ENCODE measurements around the gene LMBR1. TPM values are rescaled to one million over a fixed set of nuclear protein-coding genes. Genes with fewer than 3 reads are reported as not detected.
A peak's percentile ranks its signal among the peaks of the same experiment; 100 is the strongest.

The LMBR1 gene
- total and polyA plus RNA-seq, 2 of the 4 experiments (the other 2 are of a cell fraction) = 11.9 to 19.9 TPM

- H3K4me3 ChIP-seq (ENCODE audit: insufficient read depth, low read depth, low read length) = no peak overlapping the region
- H4K5ac ChIP-seq (ENCODE audit: low read depth, low read length) = no peak overlapping the region
- no peak overlapping the region for H3K27ac ChIP-seq (ENCODE audit: insufficient read depth, low read length)
- TF ChIP-seq SMC3 (IDR thresholded peaks at IDR 0.05; ENCODE audit: low read depth, low read length) = peak; percentile 95
- no peak for TF ChIP-seq USF2 (IDR thresholded peaks at IDR 0.05; ENCODE audit: low read depth, low read length)
- TF ChIP-seq CHD1 (IDR thresholded peaks at IDR 0.05; ENCODE audit: low read depth, low read length) = no peak
- no peak for TF ChIP-seq FOS (IDR thresholded peaks at IDR 0.05; ENCODE audit: low read depth, low read length)
- 0 out of 2 replicates have a peak, but pooled peaks have one; percentile 9 for TF ChIP-seq MXI1 (IDR thresholded peaks at IDR 0.05; ENCODE audit: borderline replicate concordance, low read depth, low read length)
- TF ChIP-seq RCOR1 (IDR thresholded peaks at IDR 0.05; ENCODE audit: insufficient replicate concordance, low read length) = no peak
- TF ChIP-seq NFE2L2 (IDR thresholded peaks at IDR 0.05; ENCODE audit: low read depth, low read length) = no peak
- peak; percentile 96 for TF ChIP-seq RAD21 (IDR thresholded peaks at IDR 0.05; ENCODE audit: low read length)
- TF ChIP-seq RFX5 (IDR thresholded peaks at IDR 0.05; ENCODE audit: low read depth, low read length) = no peak
- no peak for TF ChIP-seq BHLHE40 (IDR thresholded peaks at IDR 0.05; ENCODE audit: low read depth, low read length)
- TF ChIP-seq ELK1 (IDR thresholded peaks at IDR 0.05; ENCODE audit: borderline replicate concordance, low read depth, low read length) = no peak
- 0 out of 2 replicates have a peak, but pooled peaks have one; percentile 38 for TF ChIP-seq POLR2A (IDR thresholded peaks at IDR 0.05; ENCODE audit: low read depth, low read length)
- TF ChIP-seq MAFK (IDR thresholded peaks at IDR 0.05; ENCODE audit: low read depth, low read length) = no peak
- peak; percentile 89 for TF ChIP-seq CTCF (conservative IDR thresholded peaks at IDR 0.05; ENCODE audit: low read depth, low read length)
- no peak overlapping the region for H3K23ac ChIP-seq (ENCODE audit: low read depth, low read length)
- H3K56ac ChIP-seq (ENCODE audit: extremely low read depth, insufficient read depth, low read length) = no peak overlapping the region
- H3K27me3 ChIP-seq (ENCODE audit: control insufficient read depth, insufficient read depth, low read length) = no peaks in the 10 kb centered on the region
- no TSS peak for BruUV-seq (replicated peaks)
- DNase-seq (peak; percentile 78), ATAC-seq (ENCODE audit: low read depth) (peak; percentile 100)
- in situ Hi-C loops (cut with MboI; ENCODE audit: low sequenced_read_pairs) = no loop called here
- no peaks in the 10 kb centered on the region for H3K36me3 ChIP-seq (ENCODE audit: control insufficient read depth, insufficient read depth, low read length)
- POLR2A ChIA-PET (ENCODE audit: unreplicated experiment) = no interaction called here
- H2BK5ac ChIP-seq (ENCODE audit: low read depth, low read length, poor library complexity, severe bottlenecking) = no peak overlapping the region
- 0 out of 2 replicates have a peak, but pooled peaks cover 3% of the 10 kb centered on the region for H3K9me1 ChIP-seq (ENCODE audit: insufficient read depth, low read length)
- no peak overlapping the region for H3K4me2 ChIP-seq (ENCODE audit: low read depth, low read length)
- no peak overlapping the region for H3K9ac ChIP-seq (ENCODE audit: low read depth, low read length)
- no CpG with 5 or more reads among the region's 8 CpGs for WGBS, 2 experiments (ENCODE audit: extremely low coverage in 2 of 2, insufficient read length in 1 of 2)
- H3K4ac ChIP-seq (ENCODE audit: low read depth, low read length) = no peak overlapping the region
- no peaks in the 10 kb centered on the region for H4K20me1 ChIP-seq (ENCODE audit: insufficient read depth, low read length)
- dilution Hi-C loops (cut with HindIII; ENCODE audit: low sequenced_read_pairs, unreplicated experiment) = no loop called here
- no peak overlapping the region for H3K14ac ChIP-seq (replicated peaks; ENCODE audit: low read depth, low read length)
- no peak overlapping the region for H4K8ac ChIP-seq (ENCODE audit: low read depth in 2 of 2, low read length in 2 of 2)
- intact Hi-C loops (cut with micrococcal nuclease) = loop anchor here (1.0 to 2.0 kb wide), 3 partner anchors 949 to 967 kb away; no protein-coding TSS in a partner anchor
- no peaks in the 10 kb centered on the region for H3K79me1 ChIP-seq (ENCODE audit: low read depth in 1 of 2, low read length in 2 of 2)
- H2BK15ac ChIP-seq (ENCODE audit: low read depth, low read length) = no peak overlapping the region
- H2AK5ac ChIP-seq (ENCODE audit: low read depth, low read length) = no peak overlapping the region
- no peak overlapping the region for H2BK20ac ChIP-seq (ENCODE audit: low read depth, low read length)
- H3K18ac ChIP-seq (ENCODE audit: low read depth, low read length) = no peak overlapping the region
- CTCF ChIA-PET = interaction anchor here (0.7 to 1.3 kb wide), 10 partner anchors 15 to 274 kb away, joined by 3 to 6 read pairs (median 3); no protein-coding TSS in a partner anchor
- no peaks in the 10 kb centered on the region for H3K4me1 ChIP-seq (ENCODE audit: control insufficient read depth, insufficient read depth, low read length)
- H3K9me3 ChIP-seq (ENCODE audit: control insufficient read depth, insufficient read depth, low read length) = peaks cover 2% of the 10 kb centered on the region; the same call in 1 of the 2 replicates
- H2AK9ac ChIP-seq (replicated peaks; ENCODE audit: low read depth, low read length, poor library complexity) = no peak overlapping the region
- H4K91ac ChIP-seq (ENCODE audit: insufficient read depth, low read depth, low read length) = no peak overlapping the region
- H2AFZ ChIP-seq (replicated peaks; ENCODE audit: low read length, poor library complexity) = no peak overlapping the region
- H2BK120ac ChIP-seq (ENCODE audit: low read depth, low read length) = no peak overlapping the region
These were observed 128.8 kb downstream of the LMBR1 start for GRCh38 chr7:156764016-156764669.

Data from IMR-90 (cell line).